Measurements from ENCODE around the gene PRKCZ.

Gene PRKCZ

GRCh38 chr1:2163205-2163604 lies 113.0 kb downstream of the PRKCZ start:
- no peak for DNase-seq

DNA sequence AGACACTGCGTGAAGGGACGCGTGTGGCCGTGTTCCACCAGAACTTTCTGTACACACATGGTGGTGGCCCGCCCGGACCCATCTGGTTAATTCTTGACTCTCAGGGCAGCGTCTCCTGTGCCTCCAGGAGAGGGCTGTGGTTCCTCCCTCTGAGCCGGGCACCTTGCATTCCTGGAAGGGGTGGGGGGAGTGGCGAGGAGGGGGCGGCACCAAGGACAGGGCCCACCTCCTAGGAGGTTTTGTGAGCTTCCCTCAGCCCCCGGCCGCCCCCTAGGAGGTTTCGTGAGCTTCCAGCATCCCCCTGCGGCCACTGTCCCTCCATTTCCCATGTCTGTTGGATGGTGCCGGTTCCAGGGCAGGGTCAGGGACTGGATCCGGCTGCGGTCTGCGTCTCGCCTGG lies 115.4 kb downstream of the PRKCZ start:
- DNase-seq, result no peak

GRCh38 chr1:2166254-2166653 lies 116.0 kb downstream of the PRKCZ start:
- DNase-seq, result no peak

DNA sequence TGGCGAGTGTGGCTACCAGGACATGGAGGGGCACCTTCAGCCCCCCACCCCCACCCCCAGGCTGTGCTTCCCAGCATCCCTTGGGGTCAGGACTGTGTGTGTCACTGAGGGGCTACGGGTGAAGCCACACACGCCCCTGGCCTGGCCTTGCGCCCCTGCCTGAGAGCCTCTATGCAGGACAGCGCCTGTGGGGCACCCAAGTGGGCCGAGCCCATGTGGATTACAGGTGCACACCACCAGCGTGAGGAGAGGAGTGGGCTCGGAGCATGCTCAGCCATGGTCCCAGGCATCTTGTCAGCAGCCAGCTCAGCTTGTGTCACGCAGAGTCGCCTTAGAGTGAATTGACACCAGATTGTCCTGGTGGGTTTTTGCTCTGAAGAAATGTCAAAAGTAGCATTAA lies 116.5 kb downstream of the PRKCZ start:
- no peak for DNase-seq

GRCh38 chr1:2168090-2168489 lies 117.9 kb downstream of the PRKCZ start:
- DNase-seq, result no peak

DNA sequence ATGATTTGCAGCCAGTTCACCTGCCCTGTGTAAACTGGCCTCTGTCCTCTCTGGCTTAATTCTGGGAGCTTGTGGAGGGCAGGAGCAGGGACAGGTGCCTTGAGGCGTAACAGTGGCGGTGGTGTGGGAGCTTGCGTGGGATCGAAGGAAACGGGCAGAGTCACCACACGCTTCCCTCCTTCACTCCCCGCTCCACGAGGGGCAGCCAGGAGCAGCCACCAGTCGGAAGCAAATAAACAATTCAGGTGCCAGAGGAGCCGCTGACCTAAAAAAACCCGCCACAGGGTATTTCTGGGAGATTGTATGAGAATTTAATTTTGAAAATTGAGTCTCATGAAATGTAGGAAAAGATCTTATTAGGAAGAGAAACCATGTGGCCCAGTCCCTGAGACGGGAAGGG lies 118.3 kb downstream of the PRKCZ start:
- DNase-seq, result no peak

- no peak for DNase-seq
Observed at GRCh38 chr1:2169200-2169836, 119.1 kb downstream of the PRKCZ start.

GRCh38 chr1:2170211-2170610 lies 120.0 kb downstream of the PRKCZ start:
- DNase-seq, result no peak

- no peak for DNase-seq
Observed at GRCh38 chr1:2172012-2172411, 121.8 kb downstream of the PRKCZ start.

GRCh38 chr1:2172551-2173146 lies 122.4 kb downstream of the PRKCZ start:
- no peak for DNase-seq

GRCh38 chr1:2173546-2174347 lies 123.5 kb downstream of the PRKCZ start:
- no peak for DNase-seq

DNA sequence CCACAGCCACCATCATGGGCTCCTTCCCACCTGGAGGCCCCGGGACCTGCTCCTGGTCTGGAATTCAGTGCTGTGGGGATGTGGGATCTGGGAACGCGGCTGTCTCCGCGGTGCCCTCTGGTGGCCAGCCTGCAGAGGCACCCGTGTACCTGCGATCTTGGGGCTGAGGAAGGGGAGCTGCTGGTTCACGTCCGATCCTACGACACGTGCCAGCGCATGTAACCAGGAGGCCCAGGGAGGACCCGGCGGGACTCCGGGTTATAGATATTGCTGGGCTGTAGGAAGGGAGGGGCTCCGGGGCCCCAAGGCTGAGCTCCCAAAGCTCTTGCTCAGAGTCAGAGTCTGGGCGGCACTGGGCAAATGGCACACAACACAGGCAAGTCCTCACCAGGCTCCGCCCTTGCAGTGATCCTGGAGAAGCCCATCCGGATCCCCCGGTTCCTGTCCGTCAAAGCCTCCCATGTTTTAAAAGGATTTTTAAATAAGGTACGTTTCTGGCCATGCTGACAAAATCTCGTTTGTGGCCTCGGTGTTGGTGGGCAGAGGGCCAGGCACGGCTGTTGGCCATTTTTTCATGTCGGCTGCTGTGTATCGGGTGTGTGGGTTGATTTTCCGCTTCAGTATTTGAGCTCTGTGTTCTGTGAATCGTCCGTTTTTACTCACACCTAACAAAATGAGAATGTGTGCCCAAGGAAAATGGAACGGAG lies 124.3 kb downstream of the PRKCZ start:
- DNase-seq, result peak; percentile 16

DNA sequence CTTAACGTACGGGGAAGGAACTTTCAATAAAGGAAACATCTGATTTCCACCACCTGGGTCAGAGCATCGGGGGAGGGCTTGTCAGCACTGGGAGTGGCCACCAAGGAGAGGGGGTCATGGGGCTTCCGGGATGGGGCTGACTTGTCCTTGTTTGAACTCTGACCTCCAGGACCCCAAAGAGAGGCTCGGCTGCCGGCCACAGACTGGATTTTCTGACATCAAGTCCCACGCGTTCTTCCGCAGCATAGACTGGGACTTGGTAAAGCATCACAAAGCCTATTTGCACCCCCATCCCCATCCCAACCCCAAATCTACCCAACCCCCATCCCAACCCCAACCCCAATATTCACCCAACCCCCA lies 124.8 kb downstream of the PRKCZ start:
- DNase-seq, result no peak

DNA sequence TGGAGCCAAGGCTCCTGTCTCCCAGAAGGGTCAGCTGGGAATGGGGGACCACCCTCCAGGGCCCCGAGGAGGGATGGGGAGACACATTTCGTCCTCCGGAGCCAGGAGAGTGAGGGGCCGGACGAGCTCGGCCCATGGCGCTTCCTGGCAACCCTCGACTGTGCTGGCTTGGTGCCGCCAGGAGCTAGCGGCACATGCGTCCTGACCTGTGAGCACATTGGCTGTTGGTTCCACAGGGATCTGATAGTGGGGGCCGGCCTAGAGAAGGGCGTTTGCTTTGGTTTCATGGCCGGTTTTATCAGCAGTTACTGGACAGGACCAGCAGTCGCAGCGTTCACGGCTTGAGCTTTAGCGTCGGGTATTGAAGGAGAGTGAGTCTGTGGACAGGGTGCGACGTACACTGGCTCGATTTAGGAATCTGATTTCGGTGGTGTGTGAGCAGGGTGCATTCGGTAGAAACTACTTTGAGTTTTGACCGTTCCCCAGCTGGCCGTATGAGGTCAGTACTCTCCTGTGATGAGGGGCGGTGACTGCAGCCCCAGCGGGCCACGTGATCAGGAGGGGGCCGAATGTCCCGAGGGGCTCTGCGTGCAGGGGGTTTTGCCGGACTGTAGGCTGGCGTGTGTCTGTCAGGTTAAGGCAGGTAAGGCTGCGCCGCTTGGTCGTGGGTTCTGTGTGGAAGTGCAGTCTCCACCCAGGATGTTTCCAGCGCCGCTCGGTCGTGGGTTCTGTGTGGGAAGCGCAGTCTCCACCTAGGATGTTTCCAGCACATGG lies 125.7 kb downstream of the PRKCZ start:
- no peak for DNase-seq

DNA sequence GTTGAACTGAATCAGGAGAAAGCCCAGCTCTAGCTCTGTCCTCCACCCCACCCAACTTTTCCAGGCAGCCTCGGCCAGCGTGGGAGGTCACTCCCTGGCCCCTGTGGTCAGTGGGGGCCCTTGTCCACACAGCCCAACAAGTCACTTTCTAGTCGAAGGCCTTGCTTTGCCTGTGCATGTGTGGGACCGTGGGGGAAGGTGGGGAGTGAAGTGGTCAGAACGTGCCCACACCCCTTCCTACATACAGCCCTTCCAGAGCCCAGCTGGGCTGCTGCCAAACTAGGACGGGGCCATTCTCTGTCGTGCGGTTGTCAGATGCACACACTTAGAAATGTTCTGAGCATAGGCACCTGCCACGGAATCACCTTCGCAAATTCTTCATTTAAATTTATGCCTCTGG lies 126.4 kb downstream of the PRKCZ start:
- no peak for DNase-seq

- DNase-seq, result no peak
Observed at GRCh38 chr1:2177541-2177940, 127.3 kb downstream of the PRKCZ start.

- no peak for DNase-seq
Observed at GRCh38 chr1:2177946-2178538, 127.8 kb downstream of the PRKCZ start.

GRCh38 chr1:2178875-2179274 lies 128.7 kb downstream of the PRKCZ start:
- DNase-seq, result no peak

- no peak for DNase-seq
Observed at GRCh38 chr1:2179283-2180013, 129.2 kb downstream of the PRKCZ start.

DNA sequence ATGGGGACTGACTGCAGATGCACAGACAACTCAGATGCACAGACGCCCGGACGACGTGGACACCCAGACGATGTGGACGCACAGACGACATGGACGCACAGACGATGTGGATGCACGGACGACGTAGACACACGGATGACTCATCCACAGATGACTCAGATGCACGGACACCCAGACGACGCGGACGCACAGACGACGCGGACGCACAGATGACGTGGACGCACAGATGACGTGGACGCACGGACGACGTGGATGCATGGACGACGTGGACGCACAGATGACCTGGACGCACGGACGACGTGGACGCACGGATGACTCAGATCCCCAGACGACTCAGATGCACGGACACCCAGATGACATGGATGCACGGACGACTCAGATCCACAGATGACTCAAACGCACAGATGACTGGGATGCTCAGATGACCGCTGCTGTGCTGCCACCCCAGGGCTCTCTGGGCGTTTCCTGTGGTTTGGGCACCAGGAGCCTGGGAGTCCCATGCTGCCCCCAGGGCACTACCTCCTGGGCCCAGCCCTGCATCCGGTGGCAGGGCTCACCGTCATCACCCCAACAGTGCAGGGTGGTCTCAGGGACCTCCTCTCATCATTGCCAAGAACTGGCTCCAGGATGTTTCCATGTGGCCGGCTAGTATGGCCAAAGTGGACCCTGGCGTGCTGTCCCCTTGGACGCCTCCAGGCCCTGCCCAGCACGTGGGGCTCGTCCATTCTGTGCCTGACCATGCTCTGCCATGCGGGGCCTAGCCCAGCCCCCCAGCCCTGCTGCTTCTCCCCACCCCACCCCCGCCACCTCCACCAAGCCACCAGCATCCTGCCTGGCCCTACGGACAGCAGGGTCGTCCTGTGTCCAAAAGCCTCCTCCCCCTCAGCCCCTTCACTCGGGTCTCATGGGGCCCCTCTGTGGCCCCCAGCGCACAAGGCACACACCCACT lies 130.4 kb downstream of the PRKCZ start:
- no peak for DNase-seq

DNA sequence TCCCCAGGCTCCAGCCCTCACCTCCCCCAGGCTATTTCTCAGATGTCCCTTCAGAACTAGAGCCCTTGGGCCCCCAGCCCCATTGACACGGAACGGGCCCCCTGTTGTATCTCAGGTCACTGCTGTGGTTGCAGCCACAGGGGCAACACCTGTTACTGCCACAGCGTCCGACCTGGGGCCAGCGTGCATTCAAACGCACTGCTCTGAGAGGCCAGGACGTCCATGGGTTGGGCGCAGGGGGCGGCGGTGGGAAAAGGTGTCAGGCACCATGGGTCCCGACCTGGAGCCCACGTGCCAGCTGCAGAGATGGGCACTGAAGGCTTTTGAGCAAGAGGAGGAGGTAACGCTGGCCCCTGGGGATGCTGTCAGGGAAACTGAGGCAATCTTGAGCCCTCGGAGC lies 131.1 kb downstream of the PRKCZ start:
- no peak for DNase-seq

Measured in amniotic stem cell (primary cell).